Adipose tissue (tissue), 3 donors: ENCODE data around the gene SRP9. TPM values are rescaled to one million over a fixed set of nuclear protein-coding genes. Genes with fewer than 3 reads are reported as not detected.
"Not testable (repeated sequence)": the region's sequence is repeated elsewhere in the genome, so short reads cannot be mapped to it uniquely, and the experiment has no call there.

ENCODE experiments used
- H3K27ac ChIP-seq: one replicate; pipeline ENCODE4 v1.5.1; 2013; ENCODE audit warnings: low read depth, low read length
- WGBS, 3 donors: extraction: QIAGEN DNeasy Blood & Tissue Kit; methylation state at CpG; one replicate each; pipeline ENCODE4 v1.1.7; 2013; 5-methylcytosine and 5-hydroxymethylcytosine counted together
- polyA plus RNA-seq, 3 donors: library from polyadenylated mRNA; stranded (reverse); fragments of 200-250 nt; gene quantifications; one replicate each; pipeline ENCODE4 v1.2.3, GENCODE V29; 2013
- donor health status: healthy with polysubstance abuse.
- donor health status: Bipolar disorder and iron deficiency.
- donor health status: healthy.

The SRP9 gene
- polyA plus RNA-seq, 3 donors: 97.5 to 263 (median 147) TPM

DNA sequence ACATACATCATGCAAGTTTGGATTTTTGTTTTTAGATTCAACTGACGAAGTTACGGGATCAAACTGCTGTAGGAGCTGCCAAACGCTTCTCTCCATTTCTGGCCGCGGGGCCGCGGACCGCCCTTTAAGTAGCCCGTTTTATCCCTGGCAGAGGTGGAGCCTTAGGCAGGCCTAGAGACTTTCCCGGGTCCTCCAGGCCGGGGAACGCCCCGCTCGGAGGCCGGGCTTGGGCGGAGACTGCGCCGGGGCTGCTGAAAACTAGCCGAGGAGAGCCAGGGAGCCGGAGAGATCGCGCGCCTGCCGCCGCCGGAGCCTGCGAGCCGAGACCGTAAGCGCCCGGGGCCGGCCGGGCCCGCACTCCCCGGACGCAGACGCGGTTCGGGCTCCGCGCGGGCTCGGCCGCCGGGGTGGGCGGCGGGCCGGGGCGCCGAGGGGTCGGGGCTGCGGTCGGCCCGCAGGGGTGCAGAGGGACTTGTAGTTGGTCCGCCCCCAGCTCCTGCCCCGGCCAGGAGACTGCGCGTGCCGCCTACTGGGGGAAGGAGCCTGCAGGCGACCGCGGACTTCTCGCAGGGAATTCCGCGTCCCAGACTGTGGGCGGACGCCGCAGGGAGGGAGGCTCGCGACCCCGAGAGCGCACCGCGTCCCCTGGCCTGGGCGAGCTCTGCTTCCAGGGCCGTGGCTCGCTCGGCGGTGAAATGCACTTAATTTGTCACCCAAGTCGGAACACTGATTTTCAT, 32.4 kb downstream of the SRP9 start, which contains the start of gene EPHX1:
EPHX1 (plus strand) TSS at position 283 of the 737 bp plus-strand sequence. CDS start 18,606 bp downstream, outside the sequence.
- H3K27ac ChIP-seq: no peak within 1 kb of the TSS
- 1% methylated on average over 70 to 80 of the region's 80 CpGs for WGBS, 3 donors

DNA sequence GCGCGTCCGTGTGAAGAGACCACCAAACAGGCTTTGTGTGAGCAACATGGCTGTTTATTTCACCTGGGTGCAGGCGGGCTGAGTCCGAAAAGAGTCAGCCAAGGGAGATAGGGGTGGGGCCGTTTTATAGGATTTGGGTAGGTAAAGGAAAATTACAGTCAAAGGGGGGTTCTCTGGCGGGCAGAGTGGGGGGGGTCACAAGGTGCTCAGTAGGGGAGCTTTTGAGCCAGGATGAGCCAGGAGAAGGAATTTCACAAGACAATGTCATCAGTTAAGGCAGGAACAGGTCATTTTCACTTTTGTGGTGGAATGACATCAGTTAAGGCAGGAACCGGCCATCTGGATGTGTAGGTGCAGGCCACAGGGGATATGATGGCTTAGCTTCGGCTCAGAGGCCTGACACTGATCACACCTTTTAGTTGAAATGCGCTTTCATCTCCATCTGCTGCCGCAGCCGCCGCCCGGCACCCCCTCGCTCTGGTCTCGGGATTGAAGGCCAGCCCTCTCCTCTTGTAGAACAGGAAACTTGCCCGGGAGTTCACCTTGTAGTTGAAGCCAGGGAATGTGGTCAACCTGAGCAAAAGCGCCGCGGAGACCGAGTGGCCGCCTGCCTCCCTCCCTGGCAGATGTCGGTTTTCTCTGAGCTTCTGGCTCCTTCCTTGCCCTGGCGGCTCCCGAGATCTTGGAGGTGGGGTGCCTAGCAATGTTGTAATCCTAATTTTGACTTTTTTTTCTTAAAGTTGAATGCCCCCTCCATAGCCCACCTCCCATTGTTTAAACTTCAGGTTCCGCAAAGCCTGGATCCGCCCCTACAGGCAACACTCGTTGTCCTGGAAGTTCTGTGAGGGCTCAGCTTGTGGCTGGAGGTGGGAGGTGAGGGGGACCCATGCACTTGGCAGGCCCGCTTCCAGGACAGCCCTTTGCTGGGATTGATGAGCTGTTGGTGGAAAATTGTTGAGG, 33.2 kb downstream of the SRP9 start:
- 4 to 12% (median 8%) methylated on average over 29 of the region's 29 CpGs for WGBS, 3 donors
- H3K27ac ChIP-seq: not testable (repeated sequence)

DNA sequence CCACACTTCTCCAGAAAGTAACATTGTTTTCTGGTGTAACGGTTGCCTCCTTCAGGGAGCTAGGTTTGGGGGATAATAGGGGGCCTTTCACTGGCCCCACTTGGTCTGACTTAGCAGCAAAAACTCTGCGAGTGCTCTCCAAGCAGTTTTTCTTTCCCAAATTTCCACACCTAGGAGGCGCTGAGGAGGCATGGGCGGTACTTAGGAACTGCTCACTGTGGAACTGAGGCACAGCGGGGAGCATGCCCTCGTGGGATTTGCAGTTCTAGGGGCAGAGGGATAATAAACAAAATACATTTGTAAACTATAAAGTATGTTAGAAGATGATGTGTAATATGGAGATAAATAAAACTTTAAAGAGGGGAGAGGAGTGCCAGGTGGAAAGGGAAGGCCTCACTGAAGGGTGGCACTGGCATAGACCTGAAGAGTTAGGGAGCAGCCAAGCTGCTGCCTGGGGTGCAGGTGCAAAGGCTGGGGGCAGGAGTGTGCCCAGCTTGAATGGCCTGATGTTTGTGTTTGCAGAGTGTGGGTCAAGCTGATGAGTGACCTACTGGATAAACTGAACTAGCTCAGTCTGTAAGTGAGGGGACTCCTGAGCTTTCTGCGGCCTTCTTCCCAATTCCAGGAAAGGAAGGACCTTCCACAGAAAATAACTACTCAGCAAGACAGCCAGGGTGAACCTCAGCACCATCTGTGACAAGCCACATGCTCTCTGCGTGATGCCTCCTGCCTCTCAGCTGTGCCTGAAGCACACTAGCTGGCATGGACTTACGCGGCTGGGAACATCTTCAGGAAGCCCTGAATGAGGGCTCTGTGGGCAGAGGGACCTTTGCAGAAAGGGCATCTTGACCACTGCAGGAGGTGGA, 34.2 kb downstream of the SRP9 start:
- 28 to 64% (median 49%) methylated on average over 10 of the region's 10 CpGs for WGBS, 3 donors
- H3K27ac ChIP-seq: no peak overlapping the region

DNA sequence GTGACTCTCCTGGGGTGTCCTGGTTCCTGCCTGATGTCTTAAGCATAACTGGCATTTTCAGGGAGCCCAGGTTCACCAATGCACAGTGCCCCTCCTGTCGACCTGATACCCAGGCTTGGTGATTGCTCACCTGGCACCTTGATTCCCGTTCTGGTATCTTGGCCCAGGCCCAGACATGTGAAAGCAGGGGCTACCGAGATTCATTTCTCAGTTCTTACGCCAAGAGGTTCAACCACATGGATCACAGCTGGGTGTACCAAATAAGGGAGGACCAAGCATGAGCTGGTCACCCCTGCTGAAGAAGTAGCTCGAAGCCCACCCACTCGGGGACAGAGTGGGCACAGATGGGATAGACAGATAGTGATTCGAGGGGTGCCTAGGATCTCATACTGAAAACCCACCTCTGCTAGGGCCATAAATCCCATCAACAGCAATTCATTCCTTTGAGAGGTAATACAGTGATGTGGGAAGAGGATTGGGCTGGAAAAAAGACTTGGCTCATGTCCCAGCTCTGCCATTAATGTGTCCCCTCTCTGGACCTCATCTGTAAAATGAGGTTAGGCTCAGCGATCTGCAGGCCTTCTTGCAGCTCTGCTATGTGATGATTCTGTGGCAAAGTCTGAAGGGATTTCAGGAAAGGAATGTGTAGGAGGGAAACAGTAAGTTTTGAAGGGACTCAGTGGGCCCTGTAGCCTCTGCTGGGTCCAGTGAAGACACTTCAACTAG, 35.0 kb downstream of the SRP9 start:
- H3K27ac ChIP-seq: no peak overlapping the region
- WGBS, 3 donors: 48 to 68% (median 68%) methylated on average over 8 of the region's 8 CpGs

DNA sequence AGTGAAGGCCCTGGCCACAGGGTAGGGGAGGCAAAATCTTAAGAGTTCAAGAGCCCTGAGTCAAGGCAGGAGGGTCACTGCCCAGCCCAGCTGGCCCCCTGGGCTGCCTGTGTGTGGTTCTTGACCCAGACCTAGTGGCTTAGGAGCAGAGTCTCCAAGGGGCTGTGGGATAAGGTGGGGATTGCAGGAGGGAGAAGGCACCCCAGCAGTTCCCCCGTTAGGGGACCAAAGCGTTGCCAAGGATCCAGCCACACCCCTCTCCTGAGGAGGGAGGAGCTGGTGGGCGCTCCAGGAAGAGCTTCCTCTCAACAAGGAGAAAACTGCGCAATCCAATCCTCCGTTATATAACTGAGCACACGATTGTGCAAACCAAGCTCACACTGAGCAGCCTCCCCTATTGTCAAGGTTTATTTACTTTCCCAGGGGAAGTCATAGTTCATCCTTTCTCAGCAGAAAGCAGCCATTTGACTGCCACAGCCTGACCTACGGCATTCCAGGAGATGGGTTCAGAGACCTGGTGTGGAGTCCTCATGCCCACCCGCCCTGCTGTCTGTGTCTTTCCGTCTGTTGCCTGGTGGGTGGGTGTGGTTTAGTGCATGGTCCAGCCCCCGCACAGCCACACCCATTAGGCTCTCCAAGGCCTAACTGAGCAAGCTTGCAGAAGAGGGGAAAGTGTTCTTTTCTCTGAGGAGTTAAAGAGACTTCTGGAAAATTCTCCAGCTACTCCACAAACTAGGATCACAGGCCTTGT, 35.8 kb downstream of the SRP9 start:
- 8 to 10% (median 9%) methylated on average over 10 of the region's 10 CpGs for WGBS, 3 donors
- no peak overlapping the region for H3K27ac ChIP-seq

DNA sequence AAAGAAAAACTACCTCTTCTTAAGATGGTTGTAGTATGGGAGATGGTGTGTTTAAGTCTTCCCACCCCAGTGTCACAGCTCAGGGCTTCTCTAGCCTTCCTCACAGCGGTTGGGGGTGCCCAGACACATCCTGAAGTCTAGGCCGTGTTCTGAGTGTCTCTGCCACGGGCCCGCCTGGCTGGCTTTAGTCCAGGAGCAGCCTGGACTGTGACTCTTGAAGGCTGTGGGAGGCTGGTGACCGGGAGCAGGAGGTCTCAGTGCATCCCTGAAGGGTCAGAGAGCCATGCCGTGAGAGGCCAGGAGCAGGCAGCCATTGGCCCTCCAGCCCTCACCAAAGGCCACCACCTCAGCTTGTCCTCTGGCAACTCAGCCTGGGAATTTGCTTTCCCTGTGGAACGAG, 36.8 kb downstream of the SRP9 start:
- H3K27ac ChIP-seq: no peak overlapping the region
- WGBS, 3 donors: 40 to 61% (median 50%) methylated on average over 7 of the region's 7 CpGs

DNA sequence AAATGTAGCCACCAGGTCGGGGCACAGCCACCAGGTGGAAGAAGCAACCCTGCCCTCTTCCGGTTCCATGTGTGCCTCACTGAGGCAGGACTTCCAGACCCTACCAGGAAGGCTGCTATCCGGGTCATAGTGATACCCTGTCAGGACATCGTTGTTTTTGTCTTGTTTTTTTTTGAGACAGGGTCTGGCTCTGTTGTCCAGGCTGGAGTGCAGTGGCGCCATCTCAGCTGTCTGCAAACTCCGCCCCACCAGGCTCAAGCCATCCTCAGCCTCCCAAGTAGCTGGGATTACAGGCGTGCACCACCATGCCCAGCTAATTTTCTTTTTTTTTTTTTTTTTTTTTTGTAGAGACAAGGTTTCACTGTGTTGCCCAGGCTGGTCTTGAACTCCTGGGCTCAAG, 37.5 kb downstream of the SRP9 start:
- H3K27ac ChIP-seq: not testable (repeated sequence)
- 80 to 85% (median 82%) methylated on average over 7 of the region's 7 CpGs for WGBS, 3 donors

DNA sequence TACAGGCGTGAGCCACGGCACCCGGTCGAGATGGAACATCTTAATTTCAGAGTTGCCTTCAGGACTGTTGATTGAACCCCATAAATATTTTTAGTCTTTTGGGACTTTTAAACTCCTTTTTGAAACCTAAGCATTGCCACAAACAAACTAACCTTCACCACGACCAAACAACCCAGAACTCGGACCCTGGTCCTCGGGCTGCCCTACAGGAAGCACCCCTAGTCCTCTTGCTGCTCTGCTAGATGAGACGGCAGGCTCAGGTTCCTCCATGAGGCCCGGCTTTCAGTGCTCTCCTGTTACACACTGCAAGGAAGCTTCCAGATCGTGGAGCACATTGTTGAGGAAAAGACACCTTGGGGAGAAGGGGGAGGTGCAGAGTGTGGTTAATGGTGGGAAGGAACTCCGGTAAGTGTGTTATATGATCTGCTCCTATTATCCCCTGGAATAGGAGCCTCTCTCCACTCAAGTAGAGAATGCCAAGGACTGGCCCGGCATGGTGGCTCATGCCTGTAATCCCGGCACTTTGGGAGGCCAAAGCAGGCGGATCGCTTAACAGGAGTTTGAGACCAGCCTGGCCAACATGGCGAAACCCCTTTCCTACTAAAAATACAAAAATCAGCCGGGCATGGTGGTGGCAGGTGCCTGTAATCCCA, 38.0 kb downstream of the SRP9 start:
- no peak overlapping the region for H3K27ac ChIP-seq
- 82 to 88% (median 85%) methylated on average over 17 of the region's 17 CpGs for WGBS, 3 donors

DNA sequence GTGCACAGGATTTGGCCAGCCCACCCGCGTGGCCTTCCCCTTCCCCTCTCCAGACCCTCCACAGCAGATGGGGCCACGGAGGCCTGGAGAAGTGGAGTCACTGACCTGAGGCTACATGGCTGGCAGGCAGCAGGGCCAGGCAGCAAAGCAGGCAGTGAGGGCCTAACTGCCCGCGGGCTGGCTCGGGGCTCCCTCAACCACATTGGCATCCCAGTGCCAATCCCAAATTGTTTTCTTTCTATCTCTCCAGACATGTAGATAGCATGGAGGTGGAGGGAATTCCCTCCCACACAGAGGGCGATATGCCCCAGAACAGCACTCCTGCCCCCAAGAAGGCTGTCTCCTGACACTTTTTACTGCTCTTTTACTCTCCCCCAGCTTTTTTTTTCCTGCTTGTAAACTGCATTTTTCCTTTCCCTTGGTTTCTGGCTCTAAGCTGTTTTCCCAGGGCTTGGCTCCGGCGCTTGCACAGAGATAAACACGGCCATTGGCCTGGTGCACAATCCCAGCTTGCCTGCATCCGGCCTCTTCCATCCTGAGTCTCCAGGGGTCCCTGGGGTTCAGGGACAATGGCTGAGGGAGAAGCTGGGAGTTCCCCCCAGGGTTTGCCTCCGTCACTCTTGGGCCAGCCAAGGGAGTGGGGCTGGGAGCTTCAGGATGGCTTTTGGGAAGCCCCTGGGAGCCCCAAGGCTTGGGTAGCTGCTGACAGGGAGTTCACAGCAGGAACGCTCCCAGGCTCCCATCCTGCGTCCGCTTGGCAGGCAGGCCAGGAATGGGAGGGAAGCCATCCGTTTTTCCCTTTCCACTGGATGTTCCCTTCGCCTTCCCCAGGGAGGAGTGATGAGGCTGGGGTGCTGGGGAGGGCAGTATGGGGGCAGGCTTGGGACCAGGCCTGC, 39.3 kb downstream of the SRP9 start:
- 37 to 49% (median 44%) methylated on average over 14 to 17 of the region's 17 CpGs for WGBS, 3 donors
- peak overlapping the region; percentile 45 for H3K27ac ChIP-seq

DNA sequence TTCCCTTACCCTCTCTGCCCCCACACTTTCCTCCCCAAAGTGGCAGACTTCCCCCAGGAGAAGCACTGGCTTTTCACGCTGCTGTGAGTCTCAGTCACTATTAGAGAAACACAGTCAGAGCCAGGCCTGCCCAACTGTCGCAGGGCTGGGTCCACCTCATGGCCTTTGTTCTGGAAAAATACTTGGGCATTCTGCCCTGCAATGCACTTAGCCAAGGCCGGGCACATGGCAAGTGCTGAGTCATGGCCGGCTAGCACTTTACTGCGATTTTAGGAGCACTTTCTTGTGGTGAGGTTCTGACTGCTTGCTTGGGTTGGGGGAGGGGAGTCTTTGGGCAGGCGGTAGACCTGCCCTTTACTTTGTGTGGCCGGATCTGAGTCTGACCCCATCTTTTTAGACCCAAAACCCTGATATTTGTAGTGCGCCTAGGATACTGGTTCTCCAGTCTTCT, 40.0 kb downstream of the SRP9 start:
- H3K27ac ChIP-seq: peak overlapping the region; percentile 9
- WGBS, 3 donors: 22 to 36% (median 32%) methylated on average over 8 of the region's 8 CpGs

DNA sequence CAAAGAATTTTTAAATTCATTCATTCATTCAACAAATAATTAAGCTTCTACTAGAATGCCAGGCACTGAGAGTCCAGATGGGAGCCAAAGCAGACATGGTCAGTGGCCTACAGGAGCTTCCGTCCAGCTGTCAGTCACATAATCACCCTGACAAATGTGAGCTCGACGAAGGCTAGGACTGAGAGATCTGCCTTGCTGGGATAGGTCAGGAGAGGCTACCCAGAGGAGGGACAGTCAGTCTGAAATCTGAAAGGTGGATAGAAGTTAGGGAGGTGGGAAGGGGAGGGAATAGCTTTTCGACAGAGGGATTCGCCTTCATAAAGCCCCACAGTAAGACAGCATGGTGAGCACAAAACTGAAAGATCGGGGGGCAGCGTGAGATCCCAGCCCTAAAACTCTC, 40.6 kb downstream of the SRP9 start:
- 72 to 93% (median 84%) methylated on average over 7 of the region's 7 CpGs for WGBS, 3 donors
- peak overlapping the region; percentile 58 for H3K27ac ChIP-seq

DNA sequence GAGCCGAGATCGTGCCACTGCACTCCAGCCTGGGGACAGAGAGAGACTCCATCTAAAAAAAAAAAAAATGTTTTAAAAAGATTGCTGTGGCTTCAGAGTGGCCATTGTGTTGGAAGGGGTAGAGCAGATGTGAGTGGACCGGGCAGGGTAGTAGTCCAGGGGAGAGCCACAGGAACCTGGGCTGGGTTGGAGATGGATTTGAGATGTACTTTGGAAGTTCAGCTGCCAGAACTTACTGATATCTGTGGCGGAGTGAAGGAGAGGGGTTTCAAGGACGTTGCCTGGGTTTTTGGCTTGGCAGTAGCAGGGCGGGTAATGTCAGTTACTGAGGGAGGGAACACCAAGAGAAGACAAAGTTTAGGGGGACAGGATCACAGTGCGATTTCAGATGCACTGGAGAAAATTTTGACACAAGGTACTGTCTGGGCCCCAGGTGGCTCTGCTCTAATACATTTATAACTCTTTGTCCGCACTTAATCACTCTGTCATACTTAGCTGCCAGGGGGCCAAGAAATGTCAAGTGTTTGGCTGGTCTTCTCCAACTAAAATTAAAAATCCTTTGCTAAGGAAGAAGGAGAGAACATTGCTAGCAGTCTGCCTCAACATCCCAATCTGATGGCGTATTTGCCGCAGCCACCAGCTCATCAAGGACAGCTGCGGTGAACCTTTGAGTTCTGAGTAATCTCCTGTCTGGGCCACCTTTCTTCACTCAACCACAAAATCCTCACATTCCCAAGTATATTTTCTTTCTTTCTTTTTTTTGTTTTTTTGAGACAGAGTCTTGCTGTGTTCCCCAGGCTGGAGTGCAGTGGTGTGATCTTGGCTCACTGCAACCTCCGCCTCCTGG, 41.9 kb downstream of the SRP9 start:
- WGBS, 3 donors: 51 to 89% (median 85%) methylated on average over 12 of the region's 12 CpGs

DNA sequence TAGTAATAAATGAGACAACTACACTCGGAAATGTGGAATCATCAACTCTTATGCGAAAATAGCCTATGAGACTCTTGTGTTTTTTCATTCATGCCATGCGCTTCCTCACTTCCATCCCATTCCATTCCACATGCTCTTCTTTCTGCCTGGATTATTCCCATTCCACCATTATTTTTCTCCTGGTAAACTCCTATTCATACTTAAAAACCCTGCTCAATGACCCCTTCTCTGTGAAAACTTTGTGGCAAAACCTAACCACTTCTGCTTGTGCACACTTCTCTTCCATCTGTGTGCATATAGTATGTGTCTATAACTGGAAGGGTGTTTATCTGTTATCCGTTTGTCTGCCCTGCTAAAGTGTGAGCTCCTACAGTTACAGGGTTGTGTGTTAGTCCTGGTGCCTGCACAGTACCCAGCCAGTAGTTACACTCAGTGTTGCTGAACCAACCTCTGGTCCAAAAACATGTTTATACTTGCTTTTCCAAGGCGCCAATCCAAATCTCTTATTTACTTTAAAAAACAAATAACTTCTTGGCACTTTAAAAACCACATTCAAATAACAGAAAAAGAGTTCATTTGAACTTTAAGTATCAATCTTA, 43.0 kb downstream of the SRP9 start:
- WGBS, 3 donors: 71 to 90% (median 88%) methylated on average over 5 of the region's 5 CpGs
- H3K27ac ChIP-seq: no peak overlapping the region

More for the DNA sequence above, 41.9 kb downstream of the SRP9 start:
- H3K27ac ChIP-seq: no peak overlapping the region

DNA sequence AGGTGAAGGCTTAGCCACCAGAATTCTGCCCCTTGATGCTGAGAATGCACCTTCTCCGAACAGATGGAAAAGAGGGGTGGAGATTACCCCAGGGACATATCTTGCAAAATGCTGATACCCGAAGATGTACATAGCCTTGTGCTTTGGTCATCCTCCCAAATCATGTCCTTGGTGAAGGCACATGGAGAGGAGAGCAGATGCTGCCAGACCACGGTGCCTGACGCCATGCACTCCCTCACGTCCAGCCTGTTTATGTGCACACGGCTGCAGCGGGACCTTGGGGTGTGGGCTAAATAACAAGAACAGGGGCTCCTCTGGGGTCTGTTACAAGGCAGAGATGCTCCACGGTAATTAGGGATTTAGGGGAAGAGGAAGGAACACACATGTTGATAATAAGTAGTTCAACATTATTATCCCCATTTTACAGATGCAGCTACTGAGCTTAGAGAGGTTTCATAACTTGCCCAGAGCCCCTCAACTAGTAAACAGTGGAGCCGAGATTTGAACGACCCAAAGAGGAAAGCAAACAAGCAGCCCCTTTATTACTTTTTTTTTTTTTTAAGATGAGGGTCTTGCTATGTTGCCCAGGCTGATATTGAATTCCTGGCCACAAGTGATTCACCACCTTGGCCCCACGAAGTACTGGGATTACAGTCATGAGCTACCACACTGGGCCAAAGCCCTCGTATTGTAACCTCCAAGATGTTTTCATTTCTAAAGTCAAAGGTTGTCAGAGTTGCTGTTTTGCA, 45.2 kb downstream of the SRP9 start:
- WGBS, 3 donors: 67 to 77% (median 76%) methylated on average over 12 of the region's 12 CpGs
- H3K27ac ChIP-seq: no peak overlapping the region
